ENCODE measurements around the gene MAPK8IP2. TPM values are rescaled to one million over a fixed set of nuclear protein-coding genes. Genes with fewer than 3 reads are reported as not detected.

Gene MAPK8IP2
- total and polyA plus RNA-seq, 2 of the 4 experiments (the other 2 are of a cell fraction) = under 0.01 to 0.14 TPM

DNA sequence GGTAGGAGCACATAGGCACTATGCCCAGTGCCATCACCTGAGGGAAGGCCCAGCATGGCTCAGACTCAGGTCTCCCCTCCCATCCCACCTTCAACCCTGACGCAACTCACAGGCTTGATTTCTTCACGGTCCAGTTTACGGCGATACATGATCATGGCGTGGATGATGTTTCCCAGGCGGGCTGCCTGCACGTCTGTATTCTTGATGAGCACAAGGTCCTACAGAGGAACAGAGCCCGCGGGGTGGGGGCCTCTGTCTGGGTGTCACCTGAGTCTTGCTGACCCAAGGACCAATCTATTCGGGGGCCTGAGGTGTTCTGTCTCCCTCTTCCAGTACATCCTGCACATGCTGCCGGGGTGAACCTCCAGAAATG, 26.2 kb upstream of the MAPK8IP2 start:
- H3K9me3 ChIP-seq (ENCODE audit: control insufficient read depth, insufficient read depth, low read length) = no peaks in the 10 kb centered on the region
- CTCF ChIA-PET = interaction anchor here (1.4 kb wide), 1 partner anchor 12 kb away, joined by 5 read pairs; the partner anchor contains the start of gene SYCE3
- H2AFZ ChIP-seq (replicated peaks; ENCODE audit: low read length, poor library complexity) = no peak overlapping the region
- peaks cover 12% of the 10 kb centered on the region for H3K4me1 ChIP-seq (ENCODE audit: control insufficient read depth, insufficient read depth, low read length)
- ATAC-seq (ENCODE audit: low read depth) = no peak
- POLR2A ChIA-PET (ENCODE audit: unreplicated experiment) = no interaction called here
- BruUV-seq (replicated peaks) = no TSS peak
- H3K14ac ChIP-seq (replicated peaks; ENCODE audit: low read depth, low read length) = no peak overlapping the region
- no peak overlapping the region for H4K8ac ChIP-seq (ENCODE audit: low read depth in 2 of 2, low read length in 2 of 2)
- H3K36me3 ChIP-seq (ENCODE audit: control insufficient read depth, insufficient read depth, low read length) = no peaks in the 10 kb centered on the region; the same call in 1 of the 2 replicates
- TF ChIP-seq NFE2L2 (IDR thresholded peaks at IDR 0.05; ENCODE audit: low read depth, low read length) (no peak), RFX5 (IDR thresholded peaks at IDR 0.05; ENCODE audit: low read depth, low read length) (no peak)
- no peak overlapping the region for H2BK20ac ChIP-seq (ENCODE audit: low read depth, low read length)
- H2BK5ac ChIP-seq (ENCODE audit: low read depth, low read length, poor library complexity, severe bottlenecking) = no peak overlapping the region
- dilution Hi-C loops (cut with HindIII; ENCODE audit: low sequenced_read_pairs, unreplicated experiment) (no loop called here), in situ Hi-C loops (cut with MboI; ENCODE audit: low sequenced_read_pairs) (no loop called here), intact Hi-C loops (cut with micrococcal nuclease) (no loop called here)
- no peak overlapping the region for H4K5ac ChIP-seq (ENCODE audit: low read depth, low read length)
- no peak overlapping the region for H4K91ac ChIP-seq (ENCODE audit: insufficient read depth, low read depth, low read length)
- H3K23ac ChIP-seq (ENCODE audit: low read depth, low read length) = no peak overlapping the region
- no peak overlapping the region for H3K4ac ChIP-seq (ENCODE audit: low read depth, low read length)
- no peaks in the 10 kb centered on the region for H3K27me3 ChIP-seq (ENCODE audit: control insufficient read depth, insufficient read depth, low read length)
- H4K20me1 ChIP-seq (ENCODE audit: insufficient read depth, low read length) = no peaks in the 10 kb centered on the region
- H2BK120ac ChIP-seq (ENCODE audit: low read depth, low read length) = no peak overlapping the region
- peaks cover 8% of the 10 kb centered on the region for H3K9me1 ChIP-seq (ENCODE audit: insufficient read depth, low read length)
- no peak overlapping the region for H3K9ac ChIP-seq (ENCODE audit: low read depth, low read length)
- no peak overlapping the region for H3K18ac ChIP-seq (ENCODE audit: low read depth, low read length)
- no peak overlapping the region for H3K56ac ChIP-seq (ENCODE audit: extremely low read depth, insufficient read depth, low read length)
- H3K79me1 ChIP-seq (ENCODE audit: low read depth in 1 of 2, low read length in 2 of 2) = 0 out of 4 replicates have a peak, but pooled peaks cover 0 to 2% of the 10 kb centered on the region in 2 experiments
- no peak overlapping the region for H2AK9ac ChIP-seq (replicated peaks; ENCODE audit: low read depth, low read length, poor library complexity)
- no peak overlapping the region for H3K4me2 ChIP-seq (ENCODE audit: low read depth, low read length)
- no peak overlapping the region for H3K27ac ChIP-seq (ENCODE audit: insufficient read depth, low read length)
- H2BK15ac ChIP-seq (ENCODE audit: low read depth, low read length) = no peak overlapping the region
- no peak overlapping the region for H3K4me3 ChIP-seq (ENCODE audit: insufficient read depth, low read depth, low read length)
- no CpG with 5 or more reads among the region's 11 CpGs for WGBS, 2 experiments (ENCODE audit: extremely low coverage in 2 of 2, insufficient read length in 1 of 2)
- no peak overlapping the region for H2AK5ac ChIP-seq (ENCODE audit: low read depth, low read length)
- DNase-seq = no peak
